Hindlimb muscle (tissue), 1 donor: ENCODE data around the gene NOTCH2. TPM values are rescaled to one million over a fixed set of nuclear protein-coding genes. Genes with fewer than 3 reads are reported as not detected.
A peak's percentile ranks its signal among the peaks of the same experiment; 100 is the strongest.

Experiments
- DNase-seq: peaks from one replicate; pipeline ENCODE4 v3.0.0-alpha.2; 2013
- polyA plus RNA-seq: library from polyadenylated mRNA; unstranded; fragments of 120-200 nt; gene quantifications from one replicate; pipeline ENCODE4 v1.2.1, GENCODE V29; 2013; ENCODE audit not compliant: insufficient read length

Gene NOTCH2
- polyA plus RNA-seq, 1 donor, result 42.5 TPM

DNA sequence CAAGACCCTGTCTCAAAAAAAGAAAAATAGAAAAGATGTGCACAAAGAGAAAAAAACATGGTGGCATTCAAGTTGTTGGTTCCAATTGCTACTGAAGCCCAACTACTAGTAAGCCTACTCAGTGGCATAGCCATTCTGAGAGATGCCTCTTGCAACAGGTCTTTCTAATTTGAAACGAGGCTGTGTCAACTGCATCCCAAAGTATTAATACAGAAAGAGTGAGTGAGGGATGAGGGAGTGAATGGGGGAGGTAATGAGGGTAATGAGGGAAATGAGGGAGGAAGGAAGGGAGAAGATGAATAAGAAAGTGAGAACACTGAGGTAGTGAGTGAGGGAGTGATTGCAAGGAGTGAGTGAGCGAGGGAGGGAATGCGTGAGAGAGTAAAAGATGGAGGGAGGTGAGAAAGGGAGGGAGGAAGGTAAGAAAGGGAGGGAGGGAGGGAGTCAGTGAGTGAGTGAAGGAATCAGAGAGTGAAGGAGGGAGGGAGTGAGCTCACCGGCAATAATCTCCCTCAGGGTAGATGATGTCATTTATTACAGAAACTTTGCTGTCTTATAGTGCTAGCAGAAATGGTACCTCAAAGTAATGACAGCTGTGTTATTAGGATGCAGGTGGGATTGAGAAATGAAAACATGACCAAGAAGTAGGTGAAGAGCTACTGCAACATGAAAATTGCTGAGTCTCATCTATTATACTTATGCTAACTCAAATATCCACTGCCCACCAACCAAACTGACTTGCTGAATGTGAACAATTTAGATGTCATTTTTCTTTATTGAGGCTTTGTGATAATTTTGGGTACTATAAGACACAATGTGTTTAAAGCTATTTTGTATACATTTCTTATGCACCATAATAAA is 97.5 kb downstream of the NOTCH2 start:
- no peak for DNase-seq

- no peak for DNase-seq
Measured at GRCh38 chr1:119968601-119969000, 100.9 kb downstream of the NOTCH2 start.

DNA sequence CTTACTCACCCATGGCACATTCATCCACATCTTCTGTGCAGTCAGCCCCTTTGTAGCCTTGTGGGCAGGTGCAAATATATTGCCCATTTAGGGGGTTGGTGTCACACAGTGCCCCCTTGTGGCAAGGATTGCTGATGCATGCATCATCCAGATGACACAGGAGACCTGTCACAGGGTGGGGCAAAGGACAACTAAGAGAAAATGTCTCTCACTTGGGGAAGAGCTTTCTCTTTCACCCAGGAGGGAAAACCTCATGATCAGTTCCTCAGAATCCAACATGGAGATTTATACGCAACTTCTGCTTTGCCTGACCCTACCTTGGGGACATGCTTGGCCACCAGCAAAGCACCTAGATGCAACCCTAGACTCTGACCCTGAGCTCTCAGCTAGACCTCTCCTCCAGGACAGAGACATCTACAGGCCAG is 101.4 kb downstream of the NOTCH2 start:
- DNase-seq, result no peak

DNA sequence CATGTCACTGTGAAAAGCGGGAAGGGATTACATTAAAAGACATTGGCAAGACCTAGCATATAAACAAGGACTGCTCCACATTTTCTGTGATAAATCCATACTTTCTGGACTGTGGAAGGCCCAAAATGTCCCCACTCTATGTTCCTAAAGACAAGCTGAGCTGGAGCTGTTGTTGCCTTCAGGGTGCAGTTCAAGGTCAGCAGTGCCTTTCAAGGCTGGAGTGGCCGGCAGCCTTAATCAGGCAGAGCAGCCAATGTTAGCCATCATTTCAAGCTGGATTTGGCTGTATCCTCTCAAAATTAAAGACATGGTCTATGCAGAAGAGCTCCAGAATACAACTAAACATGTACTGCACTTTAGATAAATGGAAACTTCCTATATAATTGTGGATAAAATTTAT is 102.8 kb downstream of the NOTCH2 start:
- no peak for DNase-seq

GRCh38 chr1:119966020-119966419 is 103.4 kb downstream of the NOTCH2 start:
- DNase-seq, result no peak

DNA sequence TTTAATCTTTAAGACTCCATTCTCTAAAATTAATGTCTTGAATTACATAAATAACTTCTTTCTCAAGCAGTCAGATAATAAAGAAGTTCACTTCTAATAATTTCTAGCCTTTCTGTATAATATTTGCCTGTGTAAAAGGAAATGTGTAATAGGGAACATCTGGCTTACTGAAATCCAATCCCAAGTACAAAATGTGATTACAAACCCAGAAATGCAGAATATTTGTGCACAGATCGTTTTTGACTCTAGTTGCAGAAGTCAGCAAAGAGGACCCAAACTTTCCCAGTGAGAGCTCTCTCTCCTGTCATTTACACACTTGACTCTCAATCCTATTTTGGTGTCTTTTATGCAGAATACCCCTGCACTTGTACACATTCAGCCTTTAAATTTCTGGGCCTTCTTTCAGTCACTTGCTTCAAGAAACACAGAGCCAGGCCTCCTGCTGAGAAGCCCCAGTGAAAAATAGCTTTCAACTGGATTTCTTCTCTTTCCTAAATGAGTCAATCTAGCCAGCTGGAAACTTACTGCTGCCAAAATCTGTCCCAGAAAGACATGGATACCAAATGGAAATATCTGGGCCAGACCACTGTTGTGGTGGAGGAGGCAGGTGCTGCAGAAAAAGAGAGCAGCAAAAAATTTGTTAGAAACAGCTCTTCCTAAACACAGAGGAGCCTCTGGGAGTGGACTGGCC is 104.6 kb downstream of the NOTCH2 start:
- peak; percentile 69 for DNase-seq

DNA sequence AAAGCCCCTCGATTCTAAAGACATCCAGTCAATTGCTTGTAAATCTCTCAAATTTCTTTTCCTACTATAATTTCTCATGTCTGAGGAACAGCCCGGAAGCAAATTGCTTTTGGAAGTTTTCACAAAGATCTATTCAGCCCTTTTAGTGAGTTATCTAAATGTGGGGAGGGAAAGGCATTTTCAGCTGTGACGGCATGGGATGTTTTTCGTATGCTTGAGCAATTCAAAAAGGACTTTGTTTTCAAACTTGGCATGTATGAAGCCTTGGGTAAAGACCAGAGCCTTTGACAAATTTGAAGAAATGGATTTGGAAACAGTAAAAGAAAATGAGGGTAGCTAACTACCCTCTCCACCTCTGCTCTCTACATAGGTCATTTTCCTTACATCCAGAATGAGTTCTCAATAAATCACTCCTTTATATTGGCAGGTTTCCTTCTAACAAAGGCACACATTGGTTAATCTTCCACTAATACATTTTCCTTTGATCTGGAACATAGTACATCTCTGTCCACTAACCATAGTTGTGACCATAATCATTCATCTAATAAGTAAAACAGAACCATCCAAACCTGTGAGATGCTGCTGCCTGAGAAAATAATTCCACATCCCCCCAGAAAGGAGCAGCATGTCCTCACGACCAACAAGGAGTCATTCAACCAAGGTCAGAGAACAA is 107.0 kb downstream of the NOTCH2 start:
- no peak for DNase-seq

DNA sequence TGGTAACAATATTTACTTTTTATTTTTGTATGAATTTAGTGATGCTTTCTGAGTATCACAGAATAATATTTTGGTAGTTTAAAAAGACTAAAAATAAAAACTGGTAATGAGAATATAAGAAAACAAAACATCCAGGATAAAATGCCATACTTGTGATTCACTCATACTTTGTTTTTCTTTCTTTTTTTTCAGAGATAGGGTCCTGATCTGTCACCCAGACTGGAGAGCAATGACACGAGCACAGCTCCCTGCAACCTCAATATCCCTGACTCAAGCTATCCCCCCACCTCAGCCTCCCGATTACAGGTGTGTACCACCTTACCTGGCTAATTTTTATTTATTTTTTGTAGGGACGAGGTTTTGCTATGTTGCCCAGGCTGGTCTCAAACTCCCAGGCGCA is 109.0 kb downstream of the NOTCH2 start:
- no peak for DNase-seq

DNA sequence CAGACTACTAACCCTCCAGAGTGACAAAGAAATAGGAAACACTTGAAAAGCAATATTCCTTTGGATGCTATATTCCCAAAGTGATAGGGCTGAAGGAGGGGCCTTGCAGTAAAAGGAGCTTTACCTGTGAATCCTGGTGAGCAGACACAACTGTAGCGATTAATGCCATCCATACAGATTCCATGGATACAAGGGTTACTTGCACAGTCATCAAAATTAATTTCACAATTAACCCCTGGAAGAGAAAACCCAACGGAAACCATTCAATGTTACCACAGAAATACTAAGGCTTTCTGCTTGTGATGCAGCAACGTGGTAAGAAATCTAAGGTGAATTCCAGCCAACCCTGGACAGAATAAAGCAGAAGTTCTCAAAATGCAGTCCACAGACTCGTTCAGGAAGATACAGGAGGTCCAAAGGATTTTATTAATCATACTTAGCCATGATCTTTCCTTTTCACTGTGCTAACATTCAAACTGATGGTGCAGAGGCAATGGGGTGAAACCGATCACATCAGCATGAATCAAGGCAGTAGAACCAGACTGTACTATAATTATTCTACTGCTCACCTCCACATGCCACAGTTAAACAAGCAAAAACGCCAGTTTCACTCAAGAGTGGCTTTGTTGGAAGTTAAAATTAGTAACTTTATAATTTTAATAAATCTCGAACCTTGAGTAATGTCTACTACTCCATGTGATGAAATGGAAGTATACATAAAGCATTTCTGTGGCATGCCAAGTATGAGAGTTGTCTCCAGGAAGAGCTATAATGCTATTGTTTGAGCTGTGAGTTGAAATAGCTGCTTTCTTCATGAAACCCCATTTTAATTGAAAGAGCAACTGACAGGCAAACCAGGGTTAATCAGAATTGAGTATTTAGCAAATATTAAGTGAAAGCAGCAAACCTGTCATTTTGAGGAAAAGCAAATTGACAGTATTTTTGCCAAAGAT is 109.9 kb downstream of the NOTCH2 start:
- no peak for DNase-seq

- DNase-seq, result no peak
Measured at GRCh38 chr1:119958223-119958622, 111.2 kb downstream of the NOTCH2 start.

DNA sequence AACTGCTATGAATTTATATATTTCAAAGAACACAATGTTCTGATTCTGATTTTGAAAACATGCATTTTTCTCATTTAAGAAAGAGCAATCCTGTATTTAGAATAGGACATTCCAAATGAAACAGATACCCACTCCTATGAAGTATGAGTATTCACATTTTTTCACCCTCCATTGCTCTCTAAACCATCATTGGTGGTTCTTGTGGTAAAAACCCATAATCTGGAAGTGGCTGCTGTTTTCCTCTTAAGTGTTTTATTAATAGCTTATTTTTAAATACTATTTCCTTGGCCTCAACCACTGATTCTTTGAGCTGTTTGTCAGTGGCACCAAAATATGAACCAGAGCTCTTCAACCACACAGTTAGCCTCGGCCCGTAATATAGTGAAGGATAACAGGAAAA is 113.2 kb downstream of the NOTCH2 start:
- DNase-seq, result no peak

DNA sequence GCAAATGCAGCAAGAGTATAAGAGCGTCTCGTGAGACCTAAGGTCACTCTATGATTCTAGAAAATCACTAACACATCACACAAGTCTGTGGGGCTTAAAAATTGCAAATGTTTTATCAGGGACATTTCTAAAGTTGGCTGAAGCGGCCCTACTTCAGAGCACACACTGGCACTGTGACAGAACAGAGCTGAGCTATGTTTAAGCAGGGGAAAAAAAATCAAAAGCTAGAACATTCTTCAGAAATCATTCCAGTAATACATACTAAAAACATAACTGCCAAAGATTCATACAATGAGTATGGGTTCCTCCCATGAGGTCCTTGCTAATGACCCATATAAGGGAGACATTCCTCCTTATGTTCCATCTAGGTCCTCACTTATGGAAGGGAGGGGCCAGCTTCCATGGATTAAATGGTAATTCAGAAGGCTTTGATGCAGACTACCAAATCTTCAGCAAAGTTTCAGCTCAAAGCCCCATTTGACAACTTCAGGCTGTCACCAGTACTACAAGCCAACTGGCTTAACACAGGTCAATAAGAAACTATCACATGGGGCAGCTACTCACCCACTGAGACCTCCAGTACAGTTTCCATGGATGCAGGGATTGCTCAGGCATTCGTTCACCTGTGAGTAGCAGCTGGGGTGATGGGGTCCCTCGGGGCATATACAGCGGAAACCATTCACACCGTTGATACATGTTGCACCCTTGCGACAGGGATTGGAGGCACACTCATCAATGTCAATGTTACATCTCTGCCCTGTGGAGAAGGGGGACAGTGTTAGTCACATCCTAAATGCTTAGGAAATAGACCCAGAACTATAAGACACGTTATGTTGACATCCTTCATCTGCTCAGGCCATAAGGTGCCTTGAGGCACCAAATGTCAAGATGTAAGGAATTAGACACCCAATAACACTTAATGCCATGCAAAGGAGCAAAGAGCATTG is 114.7 kb downstream of the NOTCH2 start:
- DNase-seq, result no peak

DNA sequence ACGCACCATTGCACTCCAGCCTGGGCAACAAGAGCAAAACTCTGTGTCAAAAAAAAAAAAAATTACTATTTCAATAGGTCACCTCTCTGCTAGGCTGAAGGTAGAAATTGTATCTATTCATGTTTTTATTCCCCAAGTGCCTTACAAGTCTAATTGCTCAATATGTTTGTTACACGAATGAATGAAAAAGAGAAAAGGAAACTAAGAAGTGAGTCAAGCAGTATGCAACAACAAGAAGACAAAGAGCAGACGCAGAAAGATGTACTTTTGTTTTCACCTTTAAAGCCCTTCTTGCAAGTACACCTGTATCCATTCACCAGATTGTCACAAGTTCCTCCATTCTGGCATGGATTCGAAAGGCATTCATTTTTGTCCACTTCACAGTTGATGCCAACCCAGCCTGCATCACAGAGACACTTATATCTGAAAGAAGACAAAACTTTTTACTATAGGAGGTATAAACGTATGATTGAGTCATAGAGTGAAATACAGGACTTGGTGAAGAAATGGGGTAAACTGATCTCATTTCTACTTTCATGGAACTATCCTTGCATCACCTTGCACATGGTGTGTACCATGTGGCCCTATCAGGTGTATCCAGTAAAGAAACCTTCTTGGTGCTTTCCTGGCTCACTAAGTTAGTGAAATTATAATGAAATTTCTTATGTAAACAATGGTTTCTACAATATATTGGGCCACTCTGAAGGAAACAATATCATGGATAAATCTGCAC is 116.0 kb downstream of the NOTCH2 start:
- DNase-seq, result no peak

GRCh38 chr1:119952496-119952895 is 117.0 kb downstream of the NOTCH2 start:
- DNase-seq, result no peak

DNA sequence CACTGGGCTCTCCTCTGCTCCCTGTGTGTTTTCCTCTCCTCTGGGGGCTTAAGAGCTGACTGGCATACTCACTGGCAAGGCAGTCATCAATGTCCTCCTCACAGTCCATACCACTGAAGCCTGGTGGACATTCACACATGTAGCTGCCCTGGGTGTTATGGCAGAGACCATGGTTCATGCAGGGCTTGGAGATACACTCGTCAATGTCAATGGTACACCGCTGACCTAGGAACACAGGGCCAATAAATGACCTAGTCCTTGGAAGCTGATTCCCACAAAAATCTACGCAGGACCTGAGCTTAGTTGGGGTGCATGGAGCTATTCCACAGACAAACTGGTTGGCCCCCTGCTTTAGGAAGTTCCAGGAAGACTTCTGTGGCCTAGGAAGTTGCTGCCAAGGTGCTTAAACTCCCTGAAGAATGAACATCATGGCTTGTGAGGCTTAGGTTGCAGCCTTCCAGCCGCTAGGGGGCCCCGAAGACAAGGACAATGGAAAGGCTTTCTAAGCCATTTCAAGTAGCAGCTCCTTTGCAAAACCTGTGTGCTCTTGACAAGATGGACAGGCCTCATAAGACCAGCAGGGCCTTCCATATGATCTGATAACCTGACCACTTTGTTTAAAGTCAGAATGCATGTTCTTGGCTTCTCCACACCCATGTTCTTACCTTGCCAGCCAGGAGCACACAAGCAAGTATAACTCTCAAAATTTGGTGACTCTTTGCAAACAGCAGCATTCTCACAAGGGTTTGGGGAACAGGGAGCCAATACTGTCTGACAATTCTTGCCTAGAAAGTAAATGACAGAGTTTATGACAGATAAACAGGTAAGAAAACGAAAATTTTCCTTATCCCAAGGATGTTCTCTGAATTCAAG is 120.9 kb downstream of the NOTCH2 start:
- peak; percentile 71 for DNase-seq

- DNase-seq, result no peak
Measured at GRCh38 chr1:119947468-119947867, 122.0 kb downstream of the NOTCH2 start.

DNA sequence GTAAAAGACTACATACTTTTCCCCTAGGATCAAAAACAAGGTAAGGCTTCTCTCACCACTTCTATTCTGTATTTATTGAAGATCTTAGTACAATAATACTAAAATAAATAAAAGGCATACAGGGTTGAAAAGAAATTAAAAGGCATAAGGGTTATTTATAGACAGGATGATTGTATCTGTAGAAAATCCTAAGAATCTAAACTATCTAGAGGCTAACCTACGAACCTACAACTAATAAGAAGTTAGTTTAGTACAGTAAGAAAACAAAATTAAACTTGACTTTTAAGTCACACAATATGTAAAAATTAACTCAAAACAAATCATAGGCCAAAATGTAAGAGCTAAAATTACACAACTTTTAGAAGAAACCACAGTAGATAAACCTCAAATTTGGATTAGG is 122.7 kb downstream of the NOTCH2 start:
- DNase-seq, result no peak

DNA sequence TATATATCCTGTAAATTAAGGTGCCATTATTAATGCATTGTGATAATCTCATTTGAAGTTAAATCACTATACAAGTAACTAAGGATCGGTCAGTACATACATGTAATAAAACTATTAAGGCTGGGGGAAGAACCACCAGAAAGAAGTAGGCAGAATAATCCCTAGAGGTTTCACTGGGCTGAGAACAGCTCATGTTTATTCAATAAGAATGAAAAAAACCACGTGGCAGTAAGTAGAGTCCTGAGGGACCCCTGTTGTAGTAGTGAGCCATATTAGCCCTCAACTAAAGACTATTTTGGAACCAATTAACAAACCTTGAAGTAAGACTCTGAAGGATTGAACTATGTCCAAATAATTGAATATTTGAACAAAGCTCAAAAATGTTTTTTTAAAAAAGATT is 126.2 kb downstream of the NOTCH2 start:
- no peak for DNase-seq

- DNase-seq, result no peak
Measured at GRCh38 chr1:119941392-119941791, 128.1 kb downstream of the NOTCH2 start.
